Right atrium auricular region (tissue), 2 donors: Measurements from ENCODE around the gene MYO18A. TPM values are rescaled to one million over a fixed set of nuclear protein-coding genes. Genes with fewer than 3 reads are reported as not detected.
"Not testable (repeated sequence)": the region's sequence is repeated elsewhere in the genome, so short reads cannot be mapped to it uniquely, and the experiment has no call there.

Source experiments
- DNase-seq: peaks from one replicate; pipeline ENCODE4 v3.0.0-alpha.2; 2019; ENCODE audit warnings: low spot score
- H3K27ac ChIP-seq, 2 donors: fragments of 200-600 bp; sonication (generic); 1 replicate in 1 of 2; 2 replicates in 1 of 2; pipeline ENCODE4 v1.5.1; 2016 to 2019
- H3K27me3 ChIP-seq, 2 donors: fragments of 200-600 bp; sonication (generic); one replicate each; pipeline versions ENCODE4 v1.5.1 to v1.6.0; 2017 to 2019
- H3K36me3 ChIP-seq: fragments of 200-600 bp; sonication (generic); one replicate; pipeline ENCODE4 v1.5.1; 2016
- H3K4me1 ChIP-seq, 2 donors: fragments of 200-600 bp; sonication (generic); one replicate each; pipeline versions ENCODE4 v1.5.1 to v1.6.0; 2017 to 2019
- H3K4me3 ChIP-seq, 2 donors: fragments of 200-600 bp; sonication (generic); 1 replicate in 1 of 2; 2 replicates in 1 of 2; pipeline ENCODE4 v1.5.1; 2017 to 2019; ENCODE audit warnings: mild to moderate bottlenecking in 1 of 2, moderate library complexity in 1 of 2
- H3K9me3 ChIP-seq, 2 donors: fragments of 200-600 bp; sonication (generic); one replicate each; pipeline ENCODE4 v1.5.1; 2019
- CTCF ChIP-seq, 2 donors: fragments of 200-600 bp; sonication (generic); IDR thresholded peaks; one replicate each; pipeline ENCODE4 v1.5.1; 2019; ENCODE audit warnings: antibody characterized with exemption in 2 of 2
- total RNA-seq, 2 donors: library from RNA; depleted of rRNA; stranded (reverse); fragments of >200 nt; gene quantifications; one replicate each; pipeline ENCODE4 v1.1.0, GENCODE V29; 2016

Gene MYO18A
- total RNA-seq, 2 donors from 2014 or later: 159 to 219 TPM

- Histone ChIP-seq H3K36me3 (no peaks in the 10 kb centered on the region), H3K4me3 (no peak overlapping the region), H3K4me1 (no peaks in the 10 kb centered on the region), H3K27ac (no peak overlapping the region), H3K27me3 (no peaks in the 10 kb centered on the region), H3K9me3 (no peaks in the 10 kb centered on the region)
- no peak for TF ChIP-seq CTCF (IDR thresholded peaks at IDR 0.05)
- no peak for DNase-seq
Measured at GRCh38 chr17:29212094-29212631, 32.0 kb upstream of the MYO18A start.

DNA sequence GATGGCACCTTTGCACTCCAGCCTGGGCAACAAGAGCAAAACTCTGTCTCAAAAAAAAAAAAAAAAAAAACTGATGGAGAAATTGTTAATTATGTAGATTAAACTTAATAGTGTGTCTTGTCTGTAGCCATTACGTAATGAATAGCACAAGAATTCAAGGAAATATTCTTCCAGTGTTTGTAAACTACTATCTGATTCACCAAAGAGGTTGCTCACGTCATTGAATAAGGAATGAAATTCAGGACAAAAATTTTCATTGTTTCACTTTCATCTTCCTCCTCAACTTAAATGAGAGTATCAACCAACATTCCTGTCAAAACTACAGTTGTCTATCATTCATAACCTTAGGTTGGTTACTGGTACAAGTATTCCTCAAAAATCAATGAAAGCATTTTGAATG is 30.7 kb upstream of the MYO18A start:
- Histone ChIP-seq H3K9me3 (no peaks in the 10 kb centered on the region), H3K27me3 (no peaks in the 10 kb centered on the region), H3K4me1 (no peaks in the 10 kb centered on the region), H3K4me3 (no peak overlapping the region), H3K27ac (no peak overlapping the region), H3K36me3 (no peaks in the 10 kb centered on the region)
- no peak for TF ChIP-seq CTCF (IDR thresholded peaks at IDR 0.05)
- no peak for DNase-seq

- no peak for DNase-seq
- peaks cover 0 to 14% of the 10 kb centered on the region in 2 donors for H3K4me1 ChIP-seq
- no peaks in the 10 kb centered on the region for H3K9me3 ChIP-seq
- no peak overlapping the region for H3K27ac ChIP-seq
- no peak overlapping the region for H3K4me3 ChIP-seq
- no peaks in the 10 kb centered on the region for H3K27me3 ChIP-seq
- TF ChIP-seq CTCF (IDR thresholded peaks at IDR 0.05): no peak
- no peaks in the 10 kb centered on the region for H3K36me3 ChIP-seq
Measured at GRCh38 chr17:29209073-29209472, 28.9 kb upstream of the MYO18A start.

DNA sequence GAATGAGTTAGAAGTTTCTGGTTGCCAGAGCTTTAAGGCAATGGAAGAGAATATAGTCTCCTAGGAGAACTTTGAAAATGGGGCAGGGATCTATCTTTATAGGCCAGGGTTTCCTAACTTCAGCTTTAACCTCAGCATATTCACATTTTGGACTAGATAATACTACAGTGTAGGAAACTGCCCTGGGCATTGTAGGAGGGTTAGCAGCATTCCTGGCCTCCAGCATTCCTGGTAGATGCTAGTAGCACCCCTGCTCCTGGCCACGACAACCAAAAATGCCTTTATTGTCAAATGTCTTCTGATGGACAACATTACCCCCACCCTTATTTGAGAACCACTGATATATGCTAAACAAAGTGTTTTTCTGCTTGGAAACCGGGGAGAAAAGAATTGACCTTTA is 27.8 kb upstream of the MYO18A start:
- Histone ChIP-seq H3K27me3 (no peaks in the 10 kb centered on the region), H3K27ac (no peak overlapping the region), H3K9me3 (no peaks in the 10 kb centered on the region), H3K4me1 (peaks cover 0 to 14% of the 10 kb centered on the region in 2 donors), H3K36me3 (no peaks in the 10 kb centered on the region), H3K4me3 (no peak overlapping the region)
- no peak for DNase-seq
- TF ChIP-seq CTCF (IDR thresholded peaks at IDR 0.05): no peak

- no peak for TF ChIP-seq CTCF (IDR thresholded peaks at IDR 0.05)
- Histone ChIP-seq H3K9me3 (no peaks in the 10 kb centered on the region), H3K4me1 (peaks cover 0 to 14% of the 10 kb centered on the region in 2 donors), H3K27ac (no peak overlapping the region), H3K36me3 (no peaks in the 10 kb centered on the region), H3K27me3 (no peaks in the 10 kb centered on the region), H3K4me3 (no peak overlapping the region)
- DNase-seq: no peak
Measured at GRCh38 chr17:29205047-29205446, 24.8 kb upstream of the MYO18A start.

DNA sequence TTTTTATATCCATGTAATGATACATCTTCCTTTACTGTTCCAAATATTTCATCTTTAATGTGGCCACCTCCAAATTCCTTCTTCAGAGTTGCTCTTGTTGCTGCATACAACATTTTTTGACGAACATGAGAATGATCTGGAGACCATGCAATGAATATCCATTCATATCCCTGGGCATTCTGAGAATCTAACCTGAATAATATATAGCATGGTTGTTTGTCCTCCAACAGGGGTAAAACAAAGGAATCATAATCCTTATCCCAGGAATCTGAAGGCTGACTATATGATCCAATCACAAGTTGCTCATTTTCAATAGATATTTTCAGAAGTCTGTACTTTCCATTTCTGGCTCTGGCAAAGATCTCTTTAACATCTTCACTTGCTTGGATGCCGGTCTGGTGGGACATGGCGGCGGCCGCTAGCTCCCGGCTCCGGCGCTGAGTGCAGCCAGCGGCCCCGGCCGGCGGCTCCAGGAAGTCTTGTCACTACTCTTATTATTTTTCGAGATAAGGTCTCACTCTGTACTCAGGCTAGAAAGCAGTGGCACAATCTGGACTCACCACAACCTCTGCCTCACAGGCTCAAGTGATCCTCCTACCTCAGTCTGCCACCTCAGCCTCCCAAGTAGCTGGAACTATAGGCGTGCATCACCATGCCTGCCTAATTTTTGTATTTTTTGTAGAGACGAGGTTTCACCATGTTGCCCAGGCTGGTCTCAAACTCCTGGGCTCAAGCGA is 24.0 kb upstream of the MYO18A start:
- not testable (repeated sequence) for H3K9me3 ChIP-seq, H3K27ac ChIP-seq, H3K36me3 ChIP-seq, DNase-seq, H3K4me3 ChIP-seq, H3K27me3 ChIP-seq
- peaks cover 0 to 14% of the 10 kb centered on the region in 2 donors for H3K4me1 ChIP-seq
